Hepatocyte (in vitro differentiated cells): ENCODE data around the gene PRSS8. TPM values are rescaled to one million over a fixed set of nuclear protein-coding genes. Genes with fewer than 3 reads are reported as not detected.

ENCODE experiments used
- DNase-seq: peaks from one replicate; pipeline ENCODE4 v3.0.0-alpha.2; 2016; ENCODE audit warnings: low spot score
- H2AFZ ChIP-seq: fragments of 200-600 bp; sonication (generic); 2 replicates; pipeline ENCODE4 v1.6.0; 2016; ENCODE audit warnings: antibody characterized with exemption, mild to moderate bottlenecking
- H3K27ac ChIP-seq: fragments of 200-600 bp; sonication (generic); 2 replicates; pipeline ENCODE4 v1.5.1; 2016; ENCODE audit warnings: mild to moderate bottlenecking
- H3K27me3 ChIP-seq: fragments of 200-600 bp; sonication (generic); 2 replicates; pipeline ENCODE4 v1.6.1; 2016
- H3K36me3 ChIP-seq: fragments of 200-600 bp; sonication (generic); replicated peaks from 2 replicates; pipeline ENCODE4 v1.5.1; 2016; ENCODE audit warnings: low read depth; ENCODE audit not compliant: insufficient read depth
- H3K4me1 ChIP-seq: fragments of 200-600 bp; sonication (generic); 2 replicates; pipeline ENCODE4 v1.5.1; 2016; ENCODE audit warnings: mild to moderate bottlenecking, moderate library complexity; ENCODE audit not compliant: insufficient read depth
- H3K4me2 ChIP-seq: fragments of 200-600 bp; sonication (generic); 2 replicates; pipeline ENCODE4 v1.6.0; 2016
- H3K4me3 ChIP-seq: fragments of 200-600 bp; sonication (generic); 2 replicates; pipeline ENCODE4 v1.5.1; 2016; ENCODE audit warnings: mild to moderate bottlenecking
- H3K79me2 ChIP-seq: fragments of 200-600 bp; sonication (generic); 2 replicates; pipeline ENCODE4 v1.6.0; 2017; ENCODE audit warnings: mild to moderate bottlenecking
- H3K9me2 ChIP-seq: fragments of 200-600 bp; sonication (generic); replicated peaks from 2 replicates; pipeline ENCODE4 v1.6.0; 2017; ENCODE audit warnings: mild to moderate bottlenecking; ENCODE audit not compliant: insufficient read depth
- H3K9me3 ChIP-seq: fragments of 200-600 bp; sonication (generic); 2 replicates; pipeline ENCODE4 v1.5.1; 2016; ENCODE audit warnings: low read depth, mild to moderate bottlenecking
- H4K20me1 ChIP-seq: fragments of 200-600 bp; sonication (generic); 2 replicates; pipeline ENCODE4 v1.6.0; 2016; ENCODE audit warnings: mild to moderate bottlenecking; ENCODE audit not compliant: insufficient read depth, poor library complexity, severe bottlenecking
- CTCF ChIP-seq: fragments of 200-600 bp; sonication (generic); IDR thresholded peaks from 2 replicates; pipeline ENCODE4 v1.5.1; 2016; ENCODE audit warnings: antibody characterized with exemption, mild to moderate bottlenecking; ENCODE audit not compliant: poor library complexity
- EZH2 ChIP-seq: fragments of 200-600 bp; sonication (generic); IDR thresholded peaks from 2 replicates; pipeline ENCODE4 v1.6.1; 2016; ENCODE audit warnings: antibody characterized with exemption, mild to moderate bottlenecking, borderline replicate concordance
- EZH2phosphoT487 ChIP-seq: fragments of 200-600 bp; sonication (generic); IDR thresholded peaks from one replicate; pipeline ENCODE4 v1.6.1; 2018; ENCODE audit warnings: antibody characterized with exemption, mild to moderate bottlenecking, low read depth, moderate library complexity; ENCODE audit not compliant: unreplicated experiment, severe bottlenecking
- WGBS: methylation state at CpG from one replicate; pipeline ENCODE4 v1.1.6; 2016; ENCODE audit warnings: low lambda C conversion rate; ENCODE audit errors: missing lambda C conversion rate; 5-methylcytosine and 5-hydroxymethylcytosine counted together
- polyA plus RNA-seq: library from polyadenylated mRNA; unstranded; fragments of >200 nt; fragmentation: Nextera tagmentation; extraction: Ambion mirVana; gene quantifications from 2 replicates; pipeline ENCODE4 v1.2.1, GENCODE V29; 2016
- total RNA-seq: library from RNA; depleted of rRNA; stranded (reverse); fragments of >200 nt; gene quantifications from 2 replicates; pipeline ENCODE4 v1.2.3, GENCODE V29; 2014

The PRSS8 gene
- total and polyA plus RNA-seq, 2 experiments from 2014 or later: 155 to 320 TPM

- Histone ChIP-seq H3K9me2 (no peaks in the 10 kb centered on the region), H4K20me1 (no peaks in the 10 kb centered on the region), H2AFZ (no peak overlapping the region), H3K4me1 (peaks cover 10% of the 10 kb centered on the region), H3K79me2 (peaks cover 12% of the 10 kb centered on the region), H3K27ac (no peak overlapping the region), H3K27me3 (no peaks in the 10 kb centered on the region), H3K9me3 (no peaks in the 10 kb centered on the region), H3K4me3 (no peak overlapping the region), H3K4me2 (peak overlapping the region; percentile 98), H3K36me3 (no peaks in the 10 kb centered on the region)
- 96% methylated on average over 10 of the region's 12 CpGs for WGBS
- TF ChIP-seq EZH2: no peak
- no peak for TF ChIP-seq CTCF
- no peak for TF ChIP-seq EZH2phosphoT487
- peak; percentile 6 for DNase-seq
These were observed 25.9 kb downstream of the PRSS8 start for GRCh38 chr16:31109622-31110021.

- Histone ChIP-seq H3K4me2 (peak overlapping the region; percentile 98), H3K9me3 (no peaks in the 10 kb centered on the region), H3K27ac (peak overlapping the region; percentile 69), H3K36me3 (no peaks in the 10 kb centered on the region), H4K20me1 (no peaks in the 10 kb centered on the region), H3K4me1 (peaks cover 8% of the 10 kb centered on the region), H2AFZ (peak overlapping the region; percentile 99), H3K4me3 (peak overlapping the region; percentile 100), H3K79me2 (peaks cover 12% of the 10 kb centered on the region), H3K27me3 (no peaks in the 10 kb centered on the region), H3K9me2 (no peaks in the 10 kb centered on the region)
- TF ChIP-seq EZH2 (no peak), CTCF (no peak), EZH2phosphoT487 (no peak)
- DNase-seq: peak; percentile 8
- 60% methylated on average over 51 of the region's 57 CpGs for WGBS
These were observed 26.6 kb downstream of the PRSS8 start for GRCh38 chr16:31108794-31109558.

GRCh38 chr16:31108035-31108793 is 27.3 kb downstream of the PRSS8 start, which contains the start of gene BCKDK:
TSS of gene BCKDK (plus strand) at chr16:31108386. CDS start at chr16:31109224, 838 bp downstream.
- no peaks in the 10 kb centered on the region for H3K9me2 ChIP-seq
- H3K27ac ChIP-seq: peak within 1 kb of the TSS; percentile 69
- H4K20me1 ChIP-seq: no peaks in the 10 kb centered on the region
- no peaks in the 10 kb centered on the region for H3K9me3 ChIP-seq
- no peaks in the 10 kb centered on the region for H3K27me3 ChIP-seq
- peaks cover 12% of the 10 kb centered on the region for H3K79me2 ChIP-seq
- no peak for TF ChIP-seq EZH2
- TF ChIP-seq CTCF: no peak
- no peak for TF ChIP-seq EZH2phosphoT487
- DNase-seq: peak; percentile 83
- H2AFZ ChIP-seq: peak within 1 kb of the TSS; percentile 99
- H3K36me3 ChIP-seq: no peaks in the 10 kb centered on the region
- peaks cover 6% of the 10 kb centered on the region for H3K4me1 ChIP-seq
- peak within 1 kb of the TSS; percentile 100 for H3K4me3 ChIP-seq
- WGBS: 6% methylated on average over 64 of the region's 68 CpGs
- H3K4me2 ChIP-seq: peak within 1 kb of the TSS; percentile 98
